ENCODE results near the gene CFAP77.

CFAP77 gene

DNA sequence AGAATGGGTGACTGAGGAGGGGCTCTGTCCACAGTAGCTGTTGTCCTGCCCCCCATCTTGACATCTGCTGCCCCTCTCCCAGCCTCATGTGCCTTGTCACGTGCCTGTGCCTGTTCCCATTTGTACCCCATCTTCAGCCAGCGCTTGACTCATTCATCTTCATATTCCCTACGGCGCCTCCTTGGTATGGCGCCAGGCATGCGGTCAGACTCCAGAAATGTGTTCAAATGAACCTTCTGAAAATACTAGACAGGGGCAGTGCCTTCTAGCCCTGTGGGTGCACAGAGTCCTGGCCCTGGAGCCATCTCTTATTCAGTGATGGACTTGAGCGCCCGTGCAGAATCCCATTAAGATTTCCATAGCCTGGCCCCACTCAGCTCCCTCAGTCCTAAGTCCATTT lies 46.2 kb downstream of the CFAP77 start:
- DNase-seq (ENCODE audit: low spot score): no peak

DNA sequence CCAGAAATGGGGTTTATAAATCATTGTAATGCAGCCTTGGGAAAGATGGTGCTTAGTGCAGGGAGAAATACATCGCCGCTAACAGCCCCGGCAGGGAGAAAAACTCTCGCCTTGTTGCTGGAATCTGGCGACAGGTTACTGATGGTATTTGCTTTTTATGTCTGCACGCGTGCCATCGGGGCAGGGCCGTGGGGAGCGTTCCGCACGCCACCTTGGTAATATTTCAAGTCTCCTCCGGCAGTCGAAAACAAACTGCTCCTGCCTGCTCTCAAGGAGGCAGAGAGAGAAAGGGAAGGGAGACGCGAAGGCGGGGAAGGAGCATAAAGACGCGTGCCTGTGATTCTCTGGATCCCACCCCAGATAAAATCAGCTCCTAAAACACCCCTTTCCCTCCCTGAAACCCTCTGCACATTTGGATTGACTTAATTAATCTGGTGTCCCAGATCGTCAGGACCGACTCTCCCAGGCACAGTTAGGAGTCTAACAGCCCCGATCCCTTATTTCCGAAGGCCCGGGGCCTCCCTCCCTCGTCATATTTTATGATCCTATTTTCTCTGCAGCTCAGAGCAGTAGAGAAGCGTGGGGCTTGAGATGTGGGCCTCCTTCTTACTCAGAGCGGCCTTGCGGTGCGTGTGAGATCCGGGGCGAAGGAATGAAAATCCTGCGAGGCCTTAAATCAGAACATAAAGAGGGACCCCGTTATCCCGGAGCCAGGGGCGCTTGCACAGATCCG lies 47.7 kb downstream of the CFAP77 start:
- DNase-seq (ENCODE audit: low spot score): no peak

DNA sequence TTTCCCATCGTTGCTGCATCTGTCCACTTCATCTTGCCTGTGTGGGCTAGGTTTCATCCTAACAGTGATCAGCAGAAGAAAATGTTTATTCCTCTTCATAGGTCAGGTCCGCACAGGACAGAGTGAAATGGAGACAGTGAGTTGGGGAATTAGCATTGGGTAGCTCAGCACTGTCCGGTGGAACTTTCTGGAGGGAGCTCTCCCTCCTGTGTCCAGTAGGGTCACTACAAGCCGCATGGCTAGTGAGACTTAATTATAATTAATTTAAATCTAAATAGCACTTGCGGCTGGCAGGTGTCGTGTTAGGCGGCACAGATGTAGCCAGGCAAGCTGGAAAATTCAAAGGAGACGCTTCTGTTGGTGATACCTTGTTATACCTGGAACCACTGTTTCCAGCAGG lies 48.4 kb downstream of the CFAP77 start:
- DNase-seq (ENCODE audit: low spot score): no peak

DNA sequence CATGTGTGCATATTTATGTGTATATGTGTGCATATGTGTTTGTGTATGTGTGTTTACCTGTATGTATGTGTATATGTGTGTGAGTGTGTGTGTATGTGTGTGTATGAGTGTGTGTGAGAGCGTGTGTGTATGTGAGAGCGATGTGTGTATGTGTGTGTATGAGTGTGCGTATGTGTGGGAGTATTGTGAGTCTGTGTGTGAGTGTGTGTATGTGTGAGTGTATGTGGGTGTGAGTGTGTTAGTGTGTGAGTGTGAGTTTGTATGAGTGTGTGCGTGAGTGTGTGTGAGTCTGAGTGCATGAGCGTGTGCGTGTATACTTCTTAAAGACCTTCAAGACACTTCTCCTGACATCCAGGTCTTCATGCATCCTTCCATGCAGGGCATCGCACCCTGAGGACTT lies 49.6 kb downstream of the CFAP77 start:
- DNase-seq (ENCODE audit: low spot score): no peak

DNA sequence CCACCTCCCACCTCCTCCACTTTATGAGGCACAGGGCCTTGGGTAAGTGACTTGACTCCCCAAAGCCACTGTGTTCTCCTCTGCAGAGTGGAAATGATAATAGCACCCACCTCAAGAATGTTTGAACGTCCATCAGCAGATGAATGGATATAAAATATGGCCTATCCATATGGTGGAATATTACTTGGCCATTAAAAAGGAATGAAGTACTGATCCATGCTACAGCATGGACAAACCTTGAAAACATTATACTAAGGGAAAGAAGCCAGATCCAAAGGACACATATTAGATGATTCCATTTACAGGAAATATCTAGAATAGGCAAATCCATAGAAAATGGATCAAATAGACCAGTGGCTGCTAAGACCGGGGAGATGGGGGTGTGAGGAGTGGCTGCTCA lies 50.2 kb downstream of the CFAP77 start:
- no peak for DNase-seq (ENCODE audit: low spot score)

DNA sequence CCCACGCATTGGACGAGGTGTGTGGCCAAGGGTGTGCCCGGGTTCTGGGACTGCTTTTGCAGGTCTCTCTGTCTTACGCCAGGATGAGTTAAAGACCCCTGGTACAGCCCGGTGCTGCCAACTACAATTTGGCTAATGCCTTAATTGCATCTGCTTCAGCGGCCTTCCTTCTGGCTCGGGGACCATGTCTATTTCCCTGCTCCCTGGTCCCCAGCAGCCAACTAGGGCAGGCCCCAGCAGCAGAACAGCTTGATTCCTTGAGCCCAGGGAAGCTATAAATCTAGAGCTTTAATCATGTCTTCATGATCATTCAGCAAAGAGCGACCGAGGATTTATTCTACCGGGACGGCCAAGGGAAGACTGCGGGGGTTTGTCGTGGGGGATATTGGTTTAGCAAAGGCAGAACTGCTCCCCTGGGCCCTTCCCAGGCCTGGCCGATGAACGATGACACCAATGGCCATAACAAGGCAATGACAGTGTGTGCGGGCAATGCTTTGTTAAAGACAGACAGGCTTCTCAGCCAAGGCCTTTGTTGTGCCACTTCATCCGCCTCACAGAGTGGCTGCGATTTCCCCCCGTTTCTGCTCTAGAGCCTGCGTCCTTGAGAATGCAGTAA lies 51.4 kb downstream of the CFAP77 start:
- DNase-seq (ENCODE audit: low spot score): no peak

DNA sequence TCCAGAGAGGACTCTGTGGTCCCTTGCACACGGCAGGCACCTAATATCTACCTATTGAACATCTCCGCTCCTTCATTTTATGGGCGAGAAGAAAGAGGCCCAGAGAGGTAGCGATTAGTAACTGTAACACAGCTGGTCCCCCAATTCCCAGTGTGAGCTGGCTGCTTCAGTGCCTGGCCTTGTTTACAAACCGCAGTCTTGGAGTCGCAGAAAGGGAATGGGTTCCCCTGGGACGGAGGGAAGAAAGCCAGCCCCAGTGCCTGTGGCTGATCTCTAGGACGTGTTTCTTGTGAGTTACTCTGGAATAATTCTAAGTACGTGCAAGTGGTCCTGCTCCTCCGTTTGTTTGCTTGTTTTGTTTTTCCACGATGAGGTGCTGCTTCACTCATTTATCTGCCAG lies 52.0 kb downstream of the CFAP77 start:
- no peak for DNase-seq (ENCODE audit: low spot score)

DNA sequence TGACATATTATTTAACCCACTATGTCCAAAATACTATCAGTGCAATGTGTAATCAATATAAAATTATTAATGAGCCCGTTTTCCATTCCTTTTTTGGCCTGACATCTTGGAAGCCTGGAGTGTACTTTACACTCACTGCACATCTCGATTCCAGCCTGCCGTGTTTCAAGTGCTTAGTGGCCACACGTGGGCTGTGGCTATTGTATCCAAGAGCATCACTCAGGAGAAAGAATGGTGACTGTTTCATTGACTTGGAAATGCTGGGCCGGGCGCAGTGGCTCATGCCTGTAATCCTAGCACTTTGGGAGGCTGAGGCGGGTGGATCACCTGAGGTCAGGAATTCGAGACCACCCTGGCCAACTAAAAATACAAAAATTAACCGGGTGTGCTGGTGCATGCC lies 54.5 kb downstream of the CFAP77 start:
- DNase-seq (ENCODE audit: low spot score): no peak

DNA sequence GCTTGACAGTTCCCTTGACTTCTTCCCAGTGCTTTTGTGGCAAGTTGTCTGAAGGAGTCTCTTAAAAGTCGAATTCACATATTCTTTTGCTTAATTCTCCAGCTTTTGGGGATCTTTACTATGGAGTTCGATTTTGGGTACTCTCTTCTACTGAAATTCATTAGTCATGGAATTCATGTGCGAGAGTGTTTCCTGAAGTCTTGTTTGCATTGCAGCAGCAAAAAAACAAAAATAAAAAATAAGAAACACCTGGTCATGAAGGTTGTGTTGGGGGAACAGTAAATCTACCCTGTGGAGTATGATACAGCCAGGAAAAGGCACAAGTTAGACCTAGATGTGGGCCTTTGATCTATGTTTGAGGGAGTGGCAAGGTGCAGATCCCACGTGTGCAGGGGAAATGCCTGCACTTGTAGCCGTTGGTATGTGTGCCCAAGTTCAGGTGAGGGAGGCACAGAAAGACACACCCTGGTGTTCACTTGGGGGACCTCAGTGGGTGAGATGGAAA lies 55.2 kb downstream of the CFAP77 start:
- DNase-seq (ENCODE audit: low spot score): no peak

DNA sequence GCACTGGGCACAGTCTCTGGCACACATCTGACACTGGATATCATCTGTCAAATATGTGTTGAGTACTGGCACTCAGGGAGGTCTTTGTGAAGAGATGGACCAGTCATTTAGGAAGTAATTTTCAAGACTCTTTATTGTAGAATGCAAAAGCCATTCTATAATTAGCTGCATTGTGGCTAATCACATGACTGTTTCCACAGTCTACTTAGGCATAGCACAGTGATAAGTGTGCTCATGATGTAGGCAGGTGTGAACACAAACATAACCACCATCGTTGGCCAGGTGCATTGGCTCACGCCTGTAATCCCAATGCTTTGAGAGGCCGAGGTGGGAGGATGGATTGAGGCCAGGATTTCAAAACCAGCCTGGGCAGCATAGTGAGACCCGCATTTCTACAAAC lies 62.2 kb downstream of the CFAP77 start:
- no peak for DNase-seq (ENCODE audit: low spot score)

DNA sequence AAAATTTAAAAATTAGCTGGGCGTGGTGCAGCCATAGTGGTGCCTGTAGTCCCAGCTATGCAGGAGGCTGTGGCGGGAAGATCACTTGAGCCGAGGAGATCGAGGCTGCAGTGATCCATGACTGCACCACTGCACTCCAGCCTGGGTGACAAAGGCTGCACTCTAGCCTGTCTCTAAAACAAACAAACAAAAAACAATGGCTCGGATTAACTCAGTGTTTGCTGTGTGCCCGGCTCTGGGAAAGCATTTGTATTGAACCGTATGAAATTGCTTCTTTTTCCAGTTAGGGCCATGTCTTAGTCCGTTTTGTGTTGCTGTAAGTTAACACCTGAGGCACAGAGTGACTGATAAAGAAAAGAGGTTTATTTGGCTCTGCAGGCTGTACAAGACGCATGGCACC lies 62.6 kb downstream of the CFAP77 start:
- DNase-seq (ENCODE audit: low spot score): no peak

DNA sequence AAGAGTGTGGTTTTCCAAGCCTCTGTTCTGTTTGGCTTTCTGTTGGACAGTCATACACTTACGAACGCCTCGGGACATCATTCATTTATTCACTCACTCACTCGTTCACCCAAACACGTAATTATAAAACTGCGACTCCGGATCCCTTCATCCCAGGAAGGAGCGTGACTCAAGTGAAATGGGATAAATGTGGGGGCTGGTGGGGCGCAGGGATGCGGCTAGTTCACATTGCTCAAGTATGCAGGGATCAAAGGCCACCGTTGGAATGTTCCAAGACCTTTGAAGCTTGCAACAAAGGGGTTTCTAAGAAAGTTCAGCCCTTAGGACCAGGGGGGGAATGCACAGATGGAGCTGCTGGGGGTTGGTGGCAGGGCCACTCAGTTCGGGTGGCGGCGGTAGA lies 64.2 kb downstream of the CFAP77 start:
- no peak for DNase-seq (ENCODE audit: low spot score)

DNA sequence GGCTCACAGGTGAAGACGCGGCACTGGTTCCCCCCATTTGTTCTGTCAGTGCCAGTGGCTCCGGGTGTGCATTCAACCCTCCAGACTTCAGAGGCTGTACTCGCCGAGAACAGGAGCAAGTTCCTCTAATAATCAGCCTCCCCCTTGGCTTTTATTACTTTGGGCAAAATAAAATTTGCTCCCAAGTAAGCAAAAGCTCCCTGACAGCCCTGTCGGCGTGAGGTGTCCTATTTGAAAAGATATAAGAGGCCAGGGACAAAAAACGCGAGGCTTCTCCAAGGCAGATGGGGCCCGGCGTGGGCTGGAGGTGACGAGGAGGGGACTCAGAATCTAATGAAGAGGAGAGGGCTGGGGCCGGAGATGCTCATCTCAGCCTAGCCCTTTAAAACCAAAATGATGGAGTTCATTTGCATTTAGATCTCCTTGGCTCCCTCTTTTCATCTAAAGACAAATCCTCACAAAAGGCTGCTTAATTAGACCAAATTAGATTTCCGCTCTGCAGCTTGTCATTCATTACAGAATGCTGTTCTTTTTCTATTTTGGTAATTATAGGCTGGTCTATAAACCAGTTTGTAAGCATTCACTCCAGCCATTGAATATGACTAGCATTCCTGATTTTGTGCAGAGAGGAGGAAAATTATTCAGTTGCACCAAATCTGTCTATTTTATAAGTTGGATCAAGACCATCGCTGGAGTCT lies 68.5 kb downstream of the CFAP77 start:
- DNase-seq (ENCODE audit: low spot score): no peak

DNA sequence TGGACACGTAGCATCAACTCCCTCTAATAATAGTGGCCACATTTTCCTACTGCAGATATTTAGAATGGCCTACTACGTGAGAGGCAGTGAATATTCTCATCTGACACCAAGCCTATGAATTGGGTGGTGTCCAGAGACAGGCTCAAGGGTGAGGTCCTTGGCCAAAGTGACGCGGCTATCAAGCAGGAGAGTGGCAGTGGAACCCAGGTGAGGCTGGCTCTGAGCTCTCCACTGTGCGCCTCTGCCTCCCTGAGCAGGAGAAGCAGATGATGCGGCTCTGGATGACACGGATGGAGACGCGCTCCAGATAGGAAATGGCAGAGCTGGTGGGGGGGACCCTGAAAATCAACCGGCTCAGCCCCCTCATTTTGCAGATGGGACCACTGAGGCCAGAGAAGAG lies 69.7 kb downstream of the CFAP77 start:
- no peak for DNase-seq (ENCODE audit: low spot score)

DNA sequence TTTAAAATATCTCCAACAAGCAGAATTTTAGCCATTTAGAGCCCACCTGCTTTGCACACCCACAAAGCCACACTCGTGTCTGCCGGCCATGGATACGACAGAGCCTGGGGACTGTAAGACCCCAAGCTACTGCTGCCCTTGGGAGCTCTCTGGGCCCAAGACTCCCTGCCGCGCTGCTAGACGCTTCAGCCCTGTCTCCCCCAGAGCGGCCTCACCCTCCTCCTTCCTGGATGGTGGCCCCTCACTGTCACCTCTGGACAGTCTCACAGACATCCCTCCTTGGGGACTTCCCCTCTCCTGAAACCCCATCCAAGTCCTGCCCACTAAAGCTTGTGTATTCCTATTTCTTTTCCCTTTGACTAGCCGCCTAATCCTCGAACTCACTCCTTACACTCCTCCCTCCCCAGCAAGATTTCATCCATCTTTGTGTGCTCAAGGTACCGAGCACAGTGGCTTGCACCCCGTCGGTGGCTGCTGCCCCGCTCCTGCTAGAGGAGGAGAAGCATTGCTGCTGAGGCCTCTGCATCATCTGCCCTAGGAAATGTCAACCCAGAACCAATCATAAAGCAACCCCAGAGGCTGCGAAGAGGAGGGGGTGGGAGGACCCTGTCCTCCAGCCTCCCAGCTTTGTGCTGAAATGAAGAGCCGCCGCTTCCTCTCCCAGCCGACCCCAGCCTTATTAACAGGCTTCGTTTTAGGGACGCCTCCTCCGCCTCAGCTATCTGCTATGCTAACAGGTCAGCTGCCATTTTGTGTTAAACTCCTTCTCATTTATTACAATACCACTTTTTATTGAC lies 71.2 kb downstream of the CFAP77 start:
- no peak for DNase-seq (ENCODE audit: low spot score)

DNA sequence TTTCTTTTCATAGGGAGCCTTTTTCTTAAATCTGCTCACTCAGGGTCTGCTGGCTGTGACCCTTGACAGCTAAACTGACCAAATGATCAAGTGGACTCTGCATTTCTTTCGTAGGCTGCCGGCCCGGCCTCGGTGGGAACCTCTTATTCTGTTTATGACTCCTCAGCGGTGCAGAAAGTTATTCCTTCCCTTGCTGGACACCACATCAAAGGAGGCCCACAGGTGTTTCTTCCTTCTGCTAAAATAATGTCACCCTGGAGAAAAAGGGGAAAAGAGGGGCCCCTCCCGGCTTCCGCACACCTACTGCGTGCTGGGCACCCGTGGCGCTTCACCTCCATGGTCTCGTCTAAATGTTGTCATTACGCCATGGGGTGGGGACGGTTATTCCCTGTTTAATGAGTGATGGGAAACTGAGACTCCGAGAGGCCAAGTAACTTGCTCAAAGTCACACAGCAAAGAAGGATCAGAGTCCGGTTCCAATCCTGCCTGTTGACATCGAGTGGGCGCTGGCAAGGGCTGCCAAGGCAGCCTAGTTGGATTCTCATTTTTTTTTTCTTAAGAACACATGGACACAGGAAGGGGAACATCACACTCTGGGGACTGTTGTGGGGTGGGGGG lies 72.3 kb downstream of the CFAP77 start:
- DNase-seq (ENCODE audit: low spot score): no peak

DNA sequence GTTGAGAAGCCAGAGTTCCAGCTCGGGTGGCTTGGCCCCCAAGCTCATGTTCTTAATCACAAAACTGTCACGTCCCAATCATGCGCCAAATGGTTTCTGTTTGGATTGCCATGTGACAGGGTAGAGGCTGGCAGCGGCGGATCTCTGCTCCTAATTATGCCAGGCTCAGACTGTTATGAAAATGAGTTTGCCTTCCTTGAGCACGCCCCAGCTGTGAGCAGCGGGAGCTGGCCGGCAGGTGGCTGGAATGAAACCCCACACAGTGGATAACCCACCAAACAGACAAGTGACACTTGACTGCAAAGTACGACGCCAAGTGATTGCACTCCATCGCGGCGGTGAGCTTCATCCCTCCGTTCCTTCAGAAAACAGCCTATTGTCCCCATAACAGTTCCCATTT lies 75.4 kb downstream of the CFAP77 start:
- no peak for DNase-seq (ENCODE audit: low spot score)

DNA sequence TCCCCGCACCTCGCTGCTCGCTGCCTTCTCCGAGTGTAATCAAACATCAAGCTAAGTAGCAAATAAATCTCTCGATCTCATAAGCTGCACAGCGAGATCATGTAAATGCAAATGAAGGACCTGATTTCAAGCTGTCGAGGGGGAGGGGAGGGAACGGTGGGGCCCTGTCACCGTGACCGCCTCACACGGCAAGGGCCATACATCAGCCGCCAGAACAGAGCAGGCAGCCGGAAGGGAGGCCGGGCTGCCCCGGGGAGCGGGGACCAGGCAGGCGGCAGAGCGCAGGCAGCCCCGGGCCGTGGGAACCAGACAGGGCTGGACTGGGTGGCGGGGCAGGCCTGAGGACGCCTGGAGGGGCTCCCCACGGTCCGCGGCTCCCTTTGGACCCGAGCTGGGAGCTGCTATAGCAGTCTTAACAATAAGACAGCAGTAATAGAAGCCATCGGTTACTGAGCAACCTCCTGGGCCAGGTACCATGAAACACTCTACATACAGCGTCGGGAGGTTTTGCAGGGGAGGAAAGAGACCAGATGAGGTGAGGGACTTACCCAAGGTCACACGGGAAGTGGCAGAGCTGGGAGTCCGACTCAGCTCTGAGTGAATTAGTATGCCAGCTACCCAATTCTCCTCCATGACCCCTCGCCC lies 76.8 kb downstream of the CFAP77 start:
- DNase-seq (ENCODE audit: low spot score): no peak

DNA sequence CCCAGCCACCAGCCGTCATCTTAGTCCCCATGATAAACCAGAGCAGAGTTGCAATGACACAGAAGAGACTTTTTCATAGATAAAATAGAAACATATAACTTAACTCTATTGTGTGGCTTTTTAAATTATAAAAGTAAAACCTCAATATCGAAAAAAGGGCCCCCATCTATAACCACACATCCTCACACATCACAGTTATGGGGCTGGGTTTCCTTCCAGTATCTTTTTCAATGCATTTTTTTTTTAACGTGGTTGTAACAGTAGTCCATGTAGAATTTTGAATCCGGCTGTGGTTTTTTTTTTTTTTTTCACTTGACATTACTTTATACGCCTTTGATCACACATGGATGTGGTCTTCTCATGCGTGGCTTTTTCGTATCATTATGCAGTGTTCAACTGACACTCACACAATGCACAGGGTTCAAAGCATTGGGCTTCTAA lies 77.4 kb downstream of the CFAP77 start:
- DNase-seq (ENCODE audit: low spot score): no peak

DNA sequence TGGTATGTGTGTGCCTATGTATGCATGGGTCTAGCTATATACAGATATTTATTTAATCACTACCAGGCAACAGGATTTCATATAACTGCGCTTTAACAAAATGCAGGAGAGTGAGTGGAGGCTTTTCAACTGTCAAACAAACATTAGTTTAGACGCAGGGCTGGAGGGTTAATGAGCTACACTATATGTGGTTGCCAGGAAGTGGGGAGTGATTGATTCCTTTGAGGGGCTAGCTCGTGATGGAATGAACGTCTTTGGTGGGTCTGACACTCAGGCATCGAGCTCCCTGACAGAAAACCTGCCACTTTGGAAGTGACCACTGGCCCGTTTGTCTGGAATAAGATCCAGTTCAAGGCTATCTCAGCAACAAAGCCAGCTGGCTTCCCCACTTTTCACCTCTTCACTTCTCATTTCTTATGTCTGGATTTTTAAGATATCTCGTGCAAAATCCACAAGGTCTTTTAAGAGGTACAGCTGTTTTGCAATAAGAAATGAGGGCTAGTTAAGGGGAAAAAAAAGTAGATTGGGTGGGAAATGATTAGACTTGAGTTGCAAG lies 78.0 kb downstream of the CFAP77 start:
- DNase-seq (ENCODE audit: low spot score): no peak

DNA sequence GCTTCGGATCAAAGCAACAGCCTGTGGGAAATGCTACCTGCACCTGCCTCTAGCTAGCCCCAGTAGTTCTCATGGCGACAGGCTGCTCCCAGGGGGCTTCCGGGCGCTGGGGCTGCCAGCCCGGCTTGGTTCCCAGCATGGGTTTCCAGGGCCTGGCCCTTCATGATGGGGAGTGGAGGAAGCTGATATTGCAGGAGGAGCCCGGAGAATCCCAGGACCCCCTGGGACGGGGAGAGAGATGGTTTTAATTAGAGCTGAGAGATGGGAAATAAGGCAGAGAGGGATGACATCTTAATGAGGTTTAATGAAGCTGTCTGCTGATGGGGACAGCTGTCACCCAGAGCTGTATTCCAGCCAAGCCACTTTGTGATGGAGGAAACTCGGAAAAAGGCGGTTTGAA lies 78.6 kb downstream of the CFAP77 start:
- no peak for DNase-seq (ENCODE audit: low spot score)

Measured in GM03348 (cell line).